ENCODE measurements around the gene GSTT2B.
A peak's percentile ranks its signal among the peaks of the same experiment; 100 is the strongest.

The GSTT2B gene

GRCh38 chr22:23913661-23914353 is 47.2 kb downstream of the GSTT2B start:
- Histone ChIP-seq H3K4me1 (peaks cover 7% of the 10 kb centered on the region), H3K36me3 (no peaks in the 10 kb centered on the region), H3K27me3 (no peaks in the 10 kb centered on the region), H3K4me3 (ENCODE audit: low read depth, low read length) (peak overlapping the region; percentile 64), H3K9me3 (no peaks in the 10 kb centered on the region)
- DNase-seq: peak; percentile 100
- TF ChIP-seq CTCF (IDR thresholded peaks at IDR 0.05; ENCODE audit: low read depth, low read length): no peak

GRCh38 chr22:23913306-23913660 is 47.7 kb downstream of the GSTT2B start:
- H3K36me3 ChIP-seq: no peaks in the 10 kb centered on the region
- H3K4me1 ChIP-seq: peaks cover 7% of the 10 kb centered on the region
- no peak for TF ChIP-seq CTCF (IDR thresholded peaks at IDR 0.05; ENCODE audit: low read depth, low read length)
- H3K4me3 ChIP-seq (ENCODE audit: low read depth, low read length): peak overlapping the region; percentile 64
- no peaks in the 10 kb centered on the region for H3K27me3 ChIP-seq
- no peaks in the 10 kb centered on the region for H3K9me3 ChIP-seq
- DNase-seq: no peak

DNA sequence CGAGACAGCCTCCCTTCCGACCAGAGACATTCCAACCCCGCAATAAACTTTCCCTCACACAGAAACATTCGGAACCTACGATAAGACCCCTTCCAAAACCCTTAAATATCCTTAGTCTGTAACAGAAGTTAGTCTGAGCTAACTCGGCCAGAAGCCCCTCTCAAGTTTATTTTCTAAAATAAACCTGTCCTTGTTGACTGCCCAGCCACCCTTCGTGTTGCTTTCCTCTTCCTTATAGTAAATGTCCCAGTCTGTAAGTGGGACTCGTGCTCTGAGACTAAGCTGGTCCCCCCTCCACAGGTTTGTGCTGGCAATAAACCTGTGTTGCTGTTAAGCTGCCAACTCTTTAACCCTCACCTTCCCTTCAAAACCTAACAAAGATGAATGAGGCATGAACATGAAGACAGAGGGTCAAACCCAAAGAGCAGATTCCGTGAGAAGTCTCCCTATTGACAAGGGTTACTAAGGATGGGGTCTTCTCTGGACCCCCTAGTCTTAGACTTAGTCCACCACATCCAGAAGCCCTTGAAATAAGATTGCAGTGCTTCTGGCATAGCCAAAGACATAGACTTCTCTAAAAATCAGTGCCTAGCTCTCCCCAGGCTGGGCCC is 48.6 kb downstream of the GSTT2B start:
- TF ChIP-seq CTCF (IDR thresholded peaks at IDR 0.05; ENCODE audit: low read depth, low read length): no peak
- Histone ChIP-seq H3K4me1 (peaks cover 7% of the 10 kb centered on the region), H3K36me3 (no peaks in the 10 kb centered on the region), H3K9me3 (no peaks in the 10 kb centered on the region), H3K4me3 (ENCODE audit: low read depth, low read length) (no peak overlapping the region), H3K27me3 (no peaks in the 10 kb centered on the region)
- no peak for DNase-seq

- TF ChIP-seq CTCF (IDR thresholded peaks at IDR 0.05; ENCODE audit: low read depth, low read length): no peak
- DNase-seq: no peak
- no peak overlapping the region for H3K4me3 ChIP-seq (ENCODE audit: low read depth, low read length)
- peaks cover 16% of the 10 kb centered on the region for H3K4me1 ChIP-seq
- H3K27me3 ChIP-seq: no peaks in the 10 kb centered on the region
- H3K36me3 ChIP-seq: no peaks in the 10 kb centered on the region
- H3K9me3 ChIP-seq: no peaks in the 10 kb centered on the region
Observed at GRCh38 chr22:23911318-23911980, 49.5 kb downstream of the GSTT2B start.

DNA sequence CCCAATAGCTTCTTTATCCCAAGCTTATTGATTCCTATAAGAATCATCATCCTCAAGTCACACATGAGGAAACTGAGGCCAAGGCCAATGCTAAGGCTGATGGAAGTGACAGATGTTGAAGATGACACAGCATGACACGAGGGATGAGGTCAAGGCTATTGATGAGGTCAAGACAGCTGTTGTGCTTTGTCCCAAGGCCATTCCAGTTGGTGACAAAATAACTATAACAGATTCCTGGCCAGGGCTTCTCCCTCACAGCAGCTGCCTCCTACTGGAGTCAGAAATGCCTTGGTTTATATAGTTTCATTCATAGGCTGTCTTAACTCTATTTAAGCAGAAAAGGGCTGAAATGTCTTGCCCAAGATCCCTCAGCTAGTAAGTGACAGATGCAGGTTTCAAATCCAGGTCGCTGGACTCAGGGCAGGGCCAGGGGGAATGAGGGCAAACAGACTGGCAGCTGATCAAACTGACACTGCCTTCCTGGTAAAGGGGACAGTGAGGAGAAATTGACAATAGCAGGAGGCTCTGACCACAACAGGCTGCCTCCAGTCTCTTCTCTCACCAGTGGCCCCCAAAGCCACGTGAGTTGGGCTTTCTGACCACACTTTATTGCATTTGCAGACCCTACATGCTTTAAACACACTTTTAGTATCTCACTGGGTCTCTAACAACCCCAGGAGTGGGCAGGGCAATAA is 50.4 kb downstream of the GSTT2B start:
- H3K36me3 ChIP-seq: no peaks in the 10 kb centered on the region
- H3K9me3 ChIP-seq: no peaks in the 10 kb centered on the region
- peaks cover 17% of the 10 kb centered on the region for H3K4me1 ChIP-seq
- DNase-seq: no peak
- TF ChIP-seq CTCF (IDR thresholded peaks at IDR 0.05; ENCODE audit: low read depth, low read length): no peak
- H3K27me3 ChIP-seq: no peaks in the 10 kb centered on the region
- no peak overlapping the region for H3K4me3 ChIP-seq (ENCODE audit: low read depth, low read length)
